Stimulated activated CD4-positive, alpha-beta T cell treated with anti-CD3 and anti-CD28 coated beads, TNF-alpha, amount 100 ng/mL, for 48 hours (primary cell): ENCODE results near the gene TMEM107.

Source experiments
- DNase-seq, 3 donors: peaks; one replicate each; pipeline ENCODE4 v3.0.0-alpha.2; 2020; ENCODE audit warnings: low read depth in 3 of 3

TMEM107 gene

DNA sequence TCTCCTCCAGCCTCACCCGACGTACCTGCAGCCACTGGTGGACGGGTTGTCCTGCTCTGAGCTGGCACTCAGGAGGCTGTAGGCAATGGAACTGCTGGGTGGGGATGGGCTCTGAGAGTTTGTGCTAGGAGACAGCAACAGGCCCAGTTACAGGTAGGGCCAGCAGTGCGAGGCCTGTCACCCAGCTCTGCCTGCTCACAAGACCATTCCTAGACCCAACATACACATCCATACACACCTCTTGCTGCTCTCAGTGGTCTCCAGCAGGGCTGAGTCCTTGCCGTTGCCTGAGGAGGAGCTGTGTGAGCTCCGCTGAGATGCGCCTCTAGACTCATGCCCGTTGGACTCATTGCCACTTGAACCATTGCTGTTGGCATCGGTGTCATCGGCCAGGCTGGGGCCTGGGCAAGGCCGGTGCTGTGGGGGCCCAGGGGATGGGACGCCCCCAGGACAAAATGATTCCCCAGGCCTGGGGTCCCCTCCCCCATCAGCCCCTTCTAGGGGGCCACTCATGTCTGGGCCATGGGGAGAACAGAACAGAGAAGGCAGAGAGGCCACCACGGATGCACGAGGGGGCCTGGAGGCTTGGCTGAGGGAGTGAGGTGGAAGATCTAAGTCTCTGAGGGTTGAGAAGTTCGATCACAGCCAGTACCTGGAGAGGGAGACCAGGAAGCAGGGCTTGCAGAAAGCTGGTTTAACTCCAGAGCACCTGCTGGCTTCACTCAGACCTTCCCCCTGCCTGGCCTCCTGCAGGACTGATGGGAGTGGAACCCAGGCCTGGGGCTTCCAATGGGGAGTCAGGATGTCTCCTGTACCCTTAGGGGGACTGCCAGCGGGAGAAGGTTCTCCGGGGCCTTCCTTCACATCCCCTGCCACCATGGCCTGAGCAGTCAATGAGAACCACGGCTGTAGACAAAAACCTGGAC lies 25.7 kb downstream of the TMEM107 start:
- no peak for DNase-seq

- no peak for DNase-seq
Observed at GRCh38 chr17:8149419-8150193, 26.6 kb downstream of the TMEM107 start.

DNA sequence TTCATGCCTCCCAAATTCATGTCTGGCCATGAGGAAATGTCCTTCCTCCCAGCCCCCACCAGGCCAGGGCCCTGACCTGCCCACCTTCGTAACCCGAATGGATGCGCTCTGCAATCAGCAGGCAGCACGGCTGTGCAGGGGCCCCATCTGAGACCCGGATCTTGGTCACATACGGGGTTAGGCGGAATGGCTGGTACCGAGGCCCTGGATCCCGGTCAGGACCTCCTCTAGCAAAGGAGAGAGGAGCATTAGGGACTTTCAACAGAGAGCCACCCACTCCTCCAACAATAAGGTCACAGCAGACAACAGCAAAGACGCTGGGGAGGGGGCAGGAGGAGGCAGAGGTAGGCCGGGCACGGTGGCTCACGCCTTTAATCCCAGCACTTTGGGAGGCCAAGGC lies 27.6 kb downstream of the TMEM107 start:
- no peak for DNase-seq

- no peak for DNase-seq
Observed at GRCh38 chr17:8147805-8148404, 28.3 kb downstream of the TMEM107 start.

DNA sequence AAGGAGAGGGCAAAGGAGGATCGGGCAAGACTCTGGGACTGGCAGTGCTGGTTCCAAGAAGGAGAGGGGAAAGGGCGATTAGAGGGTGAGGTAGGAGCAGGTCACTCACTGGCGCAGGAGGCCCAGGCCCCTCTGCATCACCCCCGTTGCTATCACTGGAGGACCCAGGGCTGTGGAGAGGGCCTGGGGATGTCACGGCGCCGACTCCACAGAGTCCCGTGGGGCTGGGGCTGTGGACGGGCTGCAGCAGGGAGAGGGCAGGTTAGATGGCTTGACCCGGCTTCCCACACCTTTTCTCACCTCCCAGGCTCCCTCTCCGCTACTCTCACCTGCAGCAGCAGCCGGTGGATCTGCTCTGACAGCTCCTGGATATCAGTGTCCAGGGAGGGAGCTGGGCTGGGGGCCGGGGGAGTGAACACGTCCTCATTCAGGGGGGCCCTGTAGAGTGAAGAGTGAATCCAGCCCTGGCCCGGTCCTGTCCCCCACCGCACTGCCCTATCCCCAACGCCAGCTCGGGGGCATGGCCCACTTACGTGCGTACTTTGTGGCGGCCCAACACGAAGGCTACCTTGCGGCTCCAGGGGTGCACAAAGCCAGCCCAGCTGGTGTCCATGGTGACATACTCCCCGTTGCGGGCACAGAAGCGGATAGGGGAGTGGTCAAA lies 28.9 kb downstream of the TMEM107 start:
- no peak for DNase-seq

- no peak for DNase-seq
Observed at GRCh38 chr17:8146381-8147140, 29.6 kb downstream of the TMEM107 start.

DNA sequence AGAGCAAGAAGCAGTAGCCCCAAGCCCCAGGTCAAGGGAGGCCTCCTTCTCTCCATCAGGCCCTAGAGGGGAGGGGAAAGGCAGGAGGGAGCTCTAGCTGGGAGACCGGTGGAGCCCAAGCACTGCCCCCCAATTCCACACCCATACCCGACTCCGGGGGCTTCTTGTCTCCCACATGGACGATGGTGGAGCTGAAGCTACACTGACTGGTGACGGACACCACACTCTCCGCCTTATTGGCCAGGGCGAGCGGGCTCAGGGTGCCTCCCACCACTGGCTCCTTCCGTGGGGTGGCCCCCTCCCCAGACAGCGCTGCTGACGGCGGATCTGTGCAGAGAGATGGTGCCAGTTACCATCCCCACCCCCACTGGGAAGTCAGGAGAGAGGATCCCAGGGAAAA lies 30.4 kb downstream of the TMEM107 start:
- DNase-seq = no peak

DNA sequence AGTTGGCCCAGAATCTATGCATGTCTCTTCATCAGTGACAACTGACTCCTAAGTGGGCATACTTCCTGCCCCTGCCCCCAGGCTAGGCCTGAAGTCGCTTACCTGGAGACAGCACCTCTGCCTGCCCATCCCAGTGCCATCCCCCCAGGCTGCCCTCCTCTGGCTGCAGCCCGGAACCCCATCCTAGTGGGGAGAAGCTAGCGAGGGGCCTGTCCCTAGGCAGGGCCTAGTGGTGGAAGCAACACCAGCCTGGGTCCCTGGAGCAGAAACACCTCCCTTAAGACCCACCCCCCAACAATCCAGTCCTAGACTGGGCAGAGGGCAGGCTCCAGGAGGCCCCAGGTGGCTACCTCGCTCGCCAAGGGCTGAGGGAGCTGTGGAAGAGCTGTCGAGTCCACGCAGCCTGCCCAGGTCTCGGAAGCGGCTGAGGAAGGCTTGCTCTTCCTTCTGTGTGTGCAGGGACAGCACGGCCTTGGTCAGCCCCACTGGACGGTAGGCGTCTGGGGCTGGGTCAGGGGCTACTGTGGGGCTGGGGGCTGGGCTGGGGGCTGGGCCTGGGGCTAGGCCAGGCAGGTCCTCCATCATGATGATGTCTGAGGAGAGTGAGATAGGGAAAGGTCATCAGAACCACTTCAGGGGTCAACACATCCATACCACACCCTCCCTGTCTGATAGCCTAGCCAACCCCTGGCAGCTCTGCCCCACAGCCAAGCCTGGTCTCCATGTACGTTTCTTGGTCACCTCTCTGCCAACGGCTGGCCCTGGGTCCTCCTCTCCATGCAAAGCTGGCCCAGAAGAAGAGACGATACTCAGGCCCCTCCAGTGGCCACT lies 31.6 kb downstream of the TMEM107 start:
- DNase-seq = no peak

DNA sequence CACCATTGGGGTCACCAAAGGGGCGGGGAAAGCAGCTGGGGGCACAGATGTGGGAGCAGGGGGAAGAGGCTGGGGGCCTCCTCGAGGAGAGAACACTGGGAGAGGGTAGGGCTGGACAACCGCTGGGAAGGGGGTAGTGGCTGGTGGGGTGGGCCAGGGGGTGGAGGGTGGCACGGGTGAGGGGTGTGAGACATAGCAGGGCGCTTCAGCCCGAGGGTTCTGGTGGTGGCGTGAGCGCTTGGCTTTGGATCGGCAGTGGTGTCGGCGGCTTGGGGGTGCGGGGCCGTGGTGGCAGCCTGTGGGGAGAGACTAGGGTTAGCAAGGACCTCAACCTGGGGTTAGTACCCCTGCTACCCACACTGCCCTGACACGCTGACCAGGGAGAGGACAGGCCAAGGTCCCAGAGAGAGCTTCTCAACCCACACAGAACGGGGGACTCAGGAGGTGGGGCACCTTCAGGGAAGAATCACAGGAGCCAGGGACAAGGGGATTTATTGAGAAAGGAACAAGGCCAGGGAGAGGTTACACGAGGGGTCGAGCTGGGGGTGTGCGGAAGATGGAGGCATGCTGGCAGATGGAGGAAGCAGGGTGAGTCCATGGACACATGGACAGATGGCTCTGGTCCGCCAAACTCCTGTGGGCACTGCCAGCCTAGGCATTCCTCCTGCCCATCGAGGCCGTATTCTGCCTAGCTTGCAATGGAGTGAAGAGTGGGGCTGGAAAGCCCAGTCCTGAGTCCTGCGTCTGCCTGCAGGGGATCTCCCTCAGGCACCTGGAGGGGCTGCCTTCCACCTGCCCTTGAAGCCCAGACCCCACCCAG lies 32.4 kb downstream of the TMEM107 start:
- DNase-seq = no peak

DNA sequence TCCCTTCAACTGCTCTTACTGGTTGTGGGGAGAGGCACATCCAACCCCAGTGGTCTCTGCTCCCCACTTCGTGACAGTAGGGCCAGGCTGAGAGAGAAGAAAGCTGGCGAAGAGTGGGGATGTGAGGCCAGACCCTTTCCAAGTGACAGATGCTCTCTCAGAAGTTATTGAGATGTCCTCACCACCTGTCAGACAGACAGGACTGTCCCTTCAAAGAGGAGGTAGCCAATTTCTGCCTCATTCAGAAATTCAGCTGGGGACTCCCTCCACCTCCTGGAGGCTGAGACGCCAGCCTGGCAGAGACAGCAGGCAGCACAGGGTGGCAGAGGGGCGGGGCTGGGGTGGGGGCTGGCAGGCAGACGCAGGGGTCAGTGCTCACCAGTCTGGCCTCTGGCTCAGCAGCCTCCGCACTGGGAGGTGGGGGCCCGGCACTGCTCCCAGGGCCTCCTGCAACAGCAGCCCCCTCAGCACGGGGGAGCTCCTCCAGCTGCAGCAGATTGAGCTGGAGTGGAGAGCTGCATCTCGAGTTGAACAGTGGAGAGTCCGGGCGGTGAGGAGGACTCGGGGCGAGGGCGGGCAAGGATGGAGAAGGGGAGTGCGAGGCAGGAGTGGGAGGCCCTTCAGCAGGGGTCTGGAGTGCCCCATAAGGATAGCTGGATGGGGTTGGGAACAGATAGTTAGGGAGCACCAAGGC lies 33.1 kb downstream of the TMEM107 start:
- DNase-seq = no peak

DNA sequence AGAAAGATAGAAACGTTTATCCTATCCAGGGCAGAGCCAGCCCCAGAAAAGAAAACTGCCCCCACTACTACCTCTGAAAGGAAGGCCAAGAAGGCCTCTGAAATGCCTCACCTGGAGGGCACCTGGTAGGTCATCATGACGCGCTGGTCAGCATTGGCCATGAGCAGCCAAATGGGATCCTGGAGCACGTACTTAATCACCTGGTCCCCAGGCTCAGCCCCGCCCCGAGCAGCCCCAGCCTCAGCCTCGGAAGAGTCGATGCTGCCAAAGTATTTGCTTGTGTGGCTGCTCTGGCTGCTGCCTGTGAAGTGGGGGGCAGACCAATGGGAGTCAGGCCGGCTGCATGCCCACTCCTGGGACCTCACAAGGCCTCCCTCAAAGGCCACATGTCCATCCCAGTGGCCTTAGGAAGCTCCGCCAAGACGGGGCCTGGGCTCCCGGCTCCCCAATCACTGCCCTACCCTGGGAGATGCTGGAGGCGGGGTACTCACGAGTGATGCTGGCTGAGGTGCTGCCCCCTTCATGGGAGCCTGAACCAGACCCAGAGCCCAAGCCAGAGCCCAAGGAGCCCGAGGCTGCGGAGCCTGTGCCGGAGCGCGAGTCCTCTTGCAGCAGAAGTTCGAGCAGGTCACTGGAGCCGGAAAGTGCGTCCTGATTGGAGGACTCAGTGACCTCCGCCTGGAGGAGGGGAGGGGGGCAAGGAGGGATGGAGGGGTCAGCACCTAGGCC lies 33.9 kb downstream of the TMEM107 start:
- no peak for DNase-seq

DNA sequence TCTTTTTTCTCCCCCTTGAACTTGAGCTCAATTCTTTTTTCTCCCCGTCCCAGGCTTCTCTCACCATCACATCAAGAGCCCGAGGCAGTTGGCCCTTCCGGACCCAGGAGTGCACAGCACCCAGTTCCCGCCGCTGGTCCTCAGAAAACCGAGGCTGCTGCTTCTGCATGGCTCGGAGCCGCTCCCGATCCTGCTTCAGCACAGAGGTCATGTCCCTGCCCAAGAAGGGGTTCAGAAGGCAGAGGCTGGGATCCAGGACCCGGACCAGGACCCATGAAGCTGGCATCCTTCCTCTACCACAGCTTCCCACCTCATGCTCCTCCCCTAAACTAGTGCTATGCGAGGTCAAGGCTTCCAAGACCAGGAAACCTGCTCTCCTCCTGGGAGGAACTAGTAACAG lies 34.4 kb downstream of the TMEM107 start:
- DNase-seq = no peak

- no peak for DNase-seq
Observed at GRCh38 chr17:8141045-8141444, 35.1 kb downstream of the TMEM107 start.

- no peak for DNase-seq
Observed at GRCh38 chr17:8140065-8141029, 35.8 kb downstream of the TMEM107 start.

GRCh38 chr17:8138672-8139371 lies 37.4 kb downstream of the TMEM107 start:
- DNase-seq = peak; percentile 90 to 97 (median 97)

GRCh38 chr17:8138374-8138671 lies 37.9 kb downstream of the TMEM107 start:
- DNase-seq = no peak
